Measurements from ENCODE around the gene PARD3. TPM values are rescaled to one million over a fixed set of nuclear protein-coding genes. Genes with fewer than 3 reads are reported as not detected.

The PARD3 gene
- total RNA-seq, 2 donors from 2014 or later: 32.0 to 61.9 TPM

DNA sequence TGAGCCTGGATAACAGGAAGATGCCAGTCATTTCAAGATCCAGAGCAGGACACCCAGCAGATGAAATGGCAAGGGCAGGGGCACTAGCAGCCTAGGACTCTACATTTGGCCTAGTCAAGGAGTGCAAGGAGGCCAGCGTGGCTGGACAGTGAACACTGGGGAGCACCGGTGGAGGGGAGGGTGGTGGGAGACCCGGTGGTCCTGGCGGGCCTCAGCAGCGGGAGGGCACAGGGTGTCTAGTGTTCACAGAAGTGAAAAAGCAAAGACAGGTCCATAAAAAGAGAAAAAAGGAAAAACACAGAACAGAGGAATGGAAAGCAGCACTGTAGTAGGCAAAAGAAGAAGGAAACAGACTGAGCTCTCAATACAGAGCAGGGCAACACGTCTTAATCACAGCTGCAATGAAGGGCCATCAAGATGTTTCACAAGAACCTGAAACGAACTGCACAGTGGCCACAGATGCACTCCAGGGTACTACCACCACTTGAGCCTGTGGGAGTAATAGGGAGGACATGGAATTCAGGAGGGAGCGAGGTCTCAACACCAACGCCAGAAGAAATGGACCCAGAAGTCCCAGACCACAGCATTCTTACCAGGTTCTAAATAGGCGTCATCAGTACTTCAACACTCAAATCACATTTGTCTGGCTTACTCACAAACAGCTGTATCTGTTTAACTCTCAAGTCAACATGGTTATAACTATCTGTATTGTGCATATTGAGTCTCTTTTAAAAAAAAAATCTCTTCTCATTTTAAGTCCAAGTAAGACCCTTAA lies 573.7 kb downstream of the PARD3 start:
- TF ChIP-seq, protein P1, sequence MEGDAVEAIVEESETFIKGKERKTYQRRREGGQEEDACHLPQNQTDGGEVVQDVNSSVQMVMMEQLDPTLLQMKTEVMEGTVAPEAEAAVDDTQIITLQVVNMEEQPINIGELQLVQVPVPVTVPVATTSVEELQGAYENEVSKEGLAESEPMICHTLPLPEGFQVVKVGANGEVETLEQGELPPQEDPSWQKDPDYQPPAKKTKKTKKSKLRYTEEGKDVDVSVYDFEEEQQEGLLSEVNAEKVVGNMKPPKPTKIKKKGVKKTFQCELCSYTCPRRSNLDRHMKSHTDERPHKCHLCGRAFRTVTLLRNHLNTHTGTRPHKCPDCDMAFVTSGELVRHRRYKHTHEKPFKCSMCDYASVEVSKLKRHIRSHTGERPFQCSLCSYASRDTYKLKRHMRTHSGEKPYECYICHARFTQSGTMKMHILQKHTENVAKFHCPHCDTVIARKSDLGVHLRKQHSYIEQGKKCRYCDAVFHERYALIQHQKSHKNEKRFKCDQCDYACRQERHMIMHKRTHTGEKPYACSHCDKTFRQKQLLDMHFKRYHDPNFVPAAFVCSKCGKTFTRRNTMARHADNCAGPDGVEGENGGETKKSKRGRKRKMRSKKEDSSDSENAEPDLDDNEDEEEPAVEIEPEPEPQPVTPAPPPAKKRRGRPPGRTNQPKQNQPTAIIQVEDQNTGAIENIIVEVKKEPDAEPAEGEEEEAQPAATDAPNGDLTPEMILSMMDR (IDR thresholded peaks at IDR 0.05): no peak
- no peak for DNase-seq (ENCODE audit: low spot score)

DNA sequence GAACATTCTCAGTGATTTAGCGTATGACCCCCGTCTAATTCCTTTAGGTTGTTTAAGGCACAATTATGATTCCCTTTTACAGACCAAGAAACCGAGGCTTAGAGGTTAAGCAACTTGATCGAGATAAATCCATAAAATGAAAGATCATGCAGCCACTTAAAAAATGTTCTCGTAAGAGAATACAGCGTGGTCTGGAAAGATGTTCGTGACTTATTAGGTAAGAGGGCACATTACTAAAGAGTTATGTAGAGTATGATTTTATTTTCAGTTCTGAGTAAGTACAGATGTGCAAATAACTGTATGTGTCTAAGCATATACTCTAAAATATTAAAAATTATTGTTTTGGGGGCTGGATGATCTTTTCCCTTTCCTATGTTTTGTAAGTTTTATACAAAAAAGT lies 575.1 kb downstream of the PARD3 start:
- Histone ChIP-seq H3K27ac (no peak overlapping the region), H3K4me1 (replicated peaks) (no peaks in the 10 kb centered on the region), H3K9me3 (no peaks in the 10 kb centered on the region), H3K4me3 (no peak overlapping the region), H3K27me3 (replicated peaks; ENCODE audit: insufficient read depth) (no peaks in the 10 kb centered on the region), H3K36me3 (no peaks in the 10 kb centered on the region)
- TF ChIP-seq POLR2AphosphoS5 (IDR thresholded peaks at IDR 0.05) (no peak), POLR2A (IDR thresholded peaks at IDR 0.05) (no peak)
- TF ChIP-seq, protein P1 (IDR thresholded peaks at IDR 0.05): no peak
- intact Hi-C loops (cut with DNase I): no loop called here
- 89% methylated on average over 7 of the region's 7 CpGs for WGBS
- no peak for DNase-seq (ENCODE audit: low spot score)

More for the DNA sequence above, 573.7 kb downstream of the PARD3 start:
- no peaks in the 10 kb centered on the region for H3K27me3 ChIP-seq (replicated peaks; ENCODE audit: insufficient read depth)
- no peaks in the 10 kb centered on the region for H3K9me3 ChIP-seq
- H3K4me3 ChIP-seq: no peak overlapping the region
- intact Hi-C loops (cut with DNase I): no loop called here
- no peaks in the 10 kb centered on the region for H3K4me1 ChIP-seq (replicated peaks)
- no peak overlapping the region for H3K27ac ChIP-seq
- WGBS: 94% methylated on average over 10 of the region's 10 CpGs
- H3K36me3 ChIP-seq: no peaks in the 10 kb centered on the region

DNA sequence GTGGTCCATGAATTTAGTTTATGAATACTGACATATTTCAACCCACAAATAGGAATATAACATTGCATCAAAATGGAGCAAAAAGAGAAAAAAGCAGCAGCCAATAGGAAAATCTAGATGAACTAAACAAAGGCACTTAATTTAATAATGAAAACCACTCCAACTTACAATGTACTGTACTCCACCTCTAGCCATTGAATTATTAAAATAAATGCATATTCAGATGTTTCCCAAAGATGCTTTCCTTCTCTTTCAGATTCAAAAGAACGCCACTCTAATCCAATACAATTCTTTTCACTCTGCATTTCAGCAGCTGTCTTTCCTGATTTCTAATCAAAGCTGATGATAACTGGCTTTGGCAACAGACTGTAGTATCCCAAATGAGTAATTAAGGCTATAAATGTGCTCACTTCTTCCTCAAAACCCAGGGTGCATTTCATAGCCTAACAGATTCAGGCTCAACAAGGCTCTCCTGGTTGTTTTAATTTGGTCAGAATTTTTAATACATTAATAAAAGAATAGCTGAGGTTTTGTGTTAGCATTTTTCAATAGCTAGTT lies 577.1 kb downstream of the PARD3 start:
- H3K27ac ChIP-seq: no peak overlapping the region
- DNase-seq (ENCODE audit: low spot score): no peak
- intact Hi-C loops (cut with DNase I): no loop called here
- no peaks in the 10 kb centered on the region for H3K27me3 ChIP-seq (replicated peaks; ENCODE audit: insufficient read depth)
- WGBS: 98% methylated on average over 1 of the region's 1 CpG
- TF ChIP-seq, protein P1 (IDR thresholded peaks at IDR 0.05): no peak
- no peak for TF ChIP-seq POLR2AphosphoS5 (IDR thresholded peaks at IDR 0.05)
- TF ChIP-seq POLR2A (IDR thresholded peaks at IDR 0.05): no peak
- no peaks in the 10 kb centered on the region for H3K9me3 ChIP-seq
- no peaks in the 10 kb centered on the region for H3K36me3 ChIP-seq
- H3K4me3 ChIP-seq: no peak overlapping the region
- no peaks in the 10 kb centered on the region for H3K4me1 ChIP-seq (replicated peaks)

DNA sequence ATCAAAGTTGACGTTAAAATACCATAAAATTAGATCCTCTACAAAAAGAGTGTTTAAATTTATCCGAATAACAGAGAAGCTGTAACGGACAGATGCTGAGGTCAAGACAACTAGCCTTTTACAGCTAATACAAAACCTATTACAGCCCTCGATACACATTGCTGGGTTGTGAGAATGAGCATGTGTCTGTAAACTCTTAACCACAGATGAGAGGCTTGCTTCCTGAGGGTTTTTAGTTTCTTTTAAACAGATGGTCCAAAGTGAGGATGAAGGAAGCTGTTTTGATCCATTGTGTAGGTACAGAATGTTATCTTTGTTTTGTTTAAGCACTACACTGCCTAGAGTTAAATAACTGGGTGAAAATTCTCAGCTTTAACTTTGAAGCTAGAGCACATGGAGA lies 578.2 kb downstream of the PARD3 start:
- H3K4me3 ChIP-seq: no peak overlapping the region

More for the DNA sequence above, 578.2 kb downstream of the PARD3 start:
- intact Hi-C loops (cut with DNase I): no loop called here
- TF ChIP-seq POLR2AphosphoS5 (IDR thresholded peaks at IDR 0.05) (no peak), POLR2A (IDR thresholded peaks at IDR 0.05) (no peak)
- TF ChIP-seq, protein P1 (IDR thresholded peaks at IDR 0.05): no peak
- 83% methylated on average over 4 of the region's 4 CpGs for whole genome bisulfite sequencing
- Histone ChIP-seq H3K9me3 (no peaks in the 10 kb centered on the region), H3K27me3 (replicated peaks; ENCODE audit: insufficient read depth) (no peaks in the 10 kb centered on the region), H3K4me1 (replicated peaks) (no peaks in the 10 kb centered on the region), H3K27ac (no peak overlapping the region), H3K36me3 (no peaks in the 10 kb centered on the region)
- DNase-seq (ENCODE audit: low spot score): no peak
